HL-60/S4 treated with retinoic acid at 250 ng/mL for 4 days and 3 days (cell line): Measurements from ENCODE around the gene ADAM22.

ENCODE experiments used
- in situ Hi-C: fragments of 300-500 bp; cut with MboI; formaldehyde crosslinking; loops from 2 replicates; pipeline ENCODE4 v1.7.0; 2022; ENCODE audit warnings: low sequenced_read_pairs

ADAM22 gene

GRCh38 chr7:88205179-88205578, 271.1 kb downstream of the ADAM22 start:
- in situ Hi-C loops: no loop called here

GRCh38 chr7:88206254-88206653, 272.2 kb downstream of the ADAM22 start:
- in situ Hi-C loops: no loop called here

- in situ Hi-C loops: no loop called here
These were observed 274.5 kb downstream of the ADAM22 start for GRCh38 chr7:88208521-88208920.

- in situ Hi-C loops: no loop called here
These were observed 278.9 kb downstream of the ADAM22 start for GRCh38 chr7:88212918-88213317.

- in situ Hi-C loops: no loop called here
These were observed 280.4 kb downstream of the ADAM22 start for GRCh38 chr7:88214456-88214855.

- in situ Hi-C loops: no loop called here
These were observed 281.2 kb downstream of the ADAM22 start for GRCh38 chr7:88215295-88215694.

- in situ Hi-C loops: no loop called here
These were observed 282.2 kb downstream of the ADAM22 start for GRCh38 chr7:88216276-88216675.

GRCh38 chr7:88217675-88218428, 283.8 kb downstream of the ADAM22 start:
- in situ Hi-C loops: no loop called here

- in situ Hi-C loops: no loop called here
These were observed 284.3 kb downstream of the ADAM22 start for GRCh38 chr7:88218429-88218745.

- in situ Hi-C loops: no loop called here
These were observed 285.0 kb downstream of the ADAM22 start for GRCh38 chr7:88218836-88219605.

GRCh38 chr7:88219781-88220747, 286.0 kb downstream of the ADAM22 start, which contains the start of gene SRI:
TSS of gene SRI (minus strand) at chr7:88220038. CDS start at chr7:88220026, 12 bp downstream.
- in situ Hi-C loops: no loop called here

GRCh38 chr7:88223265-88223664, 289.2 kb downstream of the ADAM22 start:
- in situ Hi-C loops: no loop called here

- in situ Hi-C loops: no loop called here
These were observed 290.7 kb downstream of the ADAM22 start for GRCh38 chr7:88224601-88225275.

- in situ Hi-C loops: no loop called here
These were observed 292.1 kb downstream of the ADAM22 start for GRCh38 chr7:88226201-88226600.

- in situ Hi-C loops: no loop called here
These were observed 292.9 kb downstream of the ADAM22 start for GRCh38 chr7:88226886-88227516.

- in situ Hi-C loops: no loop called here
These were observed 295.4 kb downstream of the ADAM22 start for GRCh38 chr7:88229302-88229995.

- in situ Hi-C loops: no loop called here
These were observed 296.6 kb downstream of the ADAM22 start for GRCh38 chr7:88230646-88231045.

- in situ Hi-C loops: no loop called here
These were observed 299.8 kb downstream of the ADAM22 start for GRCh38 chr7:88233828-88234227.

- in situ Hi-C loops: no loop called here
These were observed 305.8 kb downstream of the ADAM22 start for GRCh38 chr7:88239852-88240251.
